Upper lobe of right lung (tissue), 1 donor: Measurements from ENCODE around the gene CSF3R. TPM values are rescaled to one million over a fixed set of nuclear protein-coding genes. Genes with fewer than 3 reads are reported as not detected.
A peak's percentile ranks its signal among the peaks of the same experiment; 100 is the strongest.

Experiments used
- ATAC-seq: fragments of 200-7000 bp; cut with Tn5 transposase; one replicate; pipeline ENCODE4 v1.9.1; 2020; ENCODE audit warnings: mild to moderate bottlenecking, moderate library complexity
- DNase-seq: peaks from one replicate; pipeline ENCODE4 v3.0.0-alpha.2; 2020
- H3K27ac ChIP-seq: fragments of 200-600 bp; one replicate; pipeline ENCODE4 v1.8.0; 2022
- H3K27me3 ChIP-seq: fragments of 200-600 bp; one replicate; pipeline ENCODE4 v1.8.0; 2022; ENCODE audit warnings: mild to moderate bottlenecking
- H3K36me3 ChIP-seq: fragments of 200-600 bp; one replicate; pipeline ENCODE4 v1.8.0; 2022
- H3K4me1 ChIP-seq: fragments of 200-600 bp; one replicate; pipeline ENCODE4 v1.8.0; 2022
- H3K4me3 ChIP-seq: fragments of 200-600 bp; one replicate; pipeline ENCODE4 v1.8.0; 2022; ENCODE audit warnings: mild to moderate bottlenecking
- H3K9me3 ChIP-seq: fragments of 200-600 bp; one replicate; pipeline ENCODE4 v1.8.0; 2022
- CTCF ChIP-seq: fragments of 200-600 bp; IDR thresholded peaks from one replicate; pipeline ENCODE4 v1.8.0; 2022; ENCODE audit warnings: antibody characterized with exemption
- intact Hi-C: fragments of 100-400 bp; cut with DNase I; formaldehyde crosslinking; loops from one replicate; pipeline ENCODE4 v1.11.0; 2022
- total RNA-seq: library from RNA; stranded (reverse); fragmentation: NEBNext Ultra II Directional; extraction: Animal tissue kit (Norgen Biotek cat#: 25700); gene quantifications from one replicate; pipeline ENCODE4 v1.2.1, GENCODE V29; 2021
- donor health status: DM: no; HTN: yes; CAD: no; lungs with severe emphysema.

CSF3R gene
- total RNA-seq, 1 donor from 2014 or later: 202 TPM

- Histone ChIP-seq H3K9me3 (no peaks in the 10 kb centered on the region), H3K27me3 (no peaks in the 10 kb centered on the region), H3K4me3 (no peak overlapping the region), H3K4me1 (peaks cover 18% of the 10 kb centered on the region), H3K36me3 (peaks cover 62% of the 10 kb centered on the region), H3K27ac (no peak overlapping the region)
- ATAC-seq: peak; percentile 46
- intact Hi-C loops: no loop called here
- DNase-seq: no peak
- TF ChIP-seq CTCF: no peak
Measured at GRCh38 chr1:36456391-36456928, 26.3 kb downstream of the CSF3R start.

DNA sequence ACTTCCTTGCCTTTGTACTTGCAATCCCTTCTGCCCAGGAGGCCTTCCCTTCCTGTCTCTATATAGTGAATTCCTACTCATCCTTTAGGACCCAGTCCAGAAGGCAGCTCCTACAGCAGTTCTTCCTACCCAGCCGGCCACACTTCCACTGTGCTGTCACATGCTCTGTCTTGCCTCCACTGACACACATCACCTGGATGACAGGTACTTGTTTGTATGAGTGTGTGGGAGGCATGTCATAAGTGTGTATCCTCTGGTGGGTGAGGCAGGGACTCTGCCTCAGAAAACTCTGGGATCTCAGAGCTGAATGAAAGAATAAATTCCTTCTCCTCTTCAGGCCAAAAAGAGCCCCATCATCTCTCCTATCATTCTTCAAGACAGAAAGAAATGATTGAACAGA, 27.3 kb downstream of the CSF3R start:
- no peak for TF ChIP-seq CTCF
- peaks cover 18% of the 10 kb centered on the region for H3K4me1 ChIP-seq
- no peak overlapping the region for H3K27ac ChIP-seq
- H3K27me3 ChIP-seq: no peaks in the 10 kb centered on the region
- ATAC-seq (no peak), DNase-seq (no peak)
- no peak overlapping the region for H3K4me3 ChIP-seq
- intact Hi-C loops: no loop called here
- peaks cover 52% of the 10 kb centered on the region for H3K36me3 ChIP-seq
- H3K9me3 ChIP-seq: no peaks in the 10 kb centered on the region

GRCh38 chr1:36453600-36454388, 28.9 kb downstream of the CSF3R start:
- DNase-seq: no peak
- peaks cover 36% of the 10 kb centered on the region for H3K36me3 ChIP-seq
- intact Hi-C loops: no loop called here
- H3K27me3 ChIP-seq: no peaks in the 10 kb centered on the region
- no peaks in the 10 kb centered on the region for H3K9me3 ChIP-seq
- no peak for ATAC-seq
- peaks cover 18% of the 10 kb centered on the region for H3K4me1 ChIP-seq
- H3K4me3 ChIP-seq: no peak overlapping the region
- H3K27ac ChIP-seq: no peak overlapping the region
- no peak for TF ChIP-seq CTCF

- peaks cover 36% of the 10 kb centered on the region for H3K36me3 ChIP-seq
Measured at GRCh38 chr1:36453051-36453450, 29.7 kb downstream of the CSF3R start.

DNA sequence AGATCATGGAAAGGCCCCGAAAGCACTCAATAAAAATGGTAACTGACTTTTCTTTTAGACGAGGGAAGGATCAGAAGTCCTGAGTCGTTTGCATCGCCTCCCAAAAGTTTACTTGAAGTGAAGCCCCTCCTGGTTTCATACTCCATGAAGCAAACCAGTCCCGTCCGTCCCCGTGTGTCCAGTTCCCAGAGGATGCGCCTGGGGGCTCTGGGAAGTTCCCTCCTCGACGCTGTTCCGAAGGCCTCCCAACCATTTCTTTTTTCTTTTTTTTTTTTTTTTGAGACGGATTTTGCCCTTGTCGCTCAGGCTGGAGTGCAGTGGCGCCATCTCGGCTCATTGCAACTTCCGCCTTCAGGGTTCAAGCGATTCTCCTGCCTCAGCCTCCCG, 31.8 kb downstream of the CSF3R start:
- peaks cover 5% of the 10 kb centered on the region for H3K4me1 ChIP-seq
- ATAC-seq: no peak
- peak overlapping the region; percentile 62 for H3K4me3 ChIP-seq
- peak overlapping the region; percentile 95 for H3K27ac ChIP-seq
- intact Hi-C loops: no loop called here
- TF ChIP-seq CTCF: no peak
- H3K36me3 ChIP-seq: peaks cover 17% of the 10 kb centered on the region
- H3K9me3 ChIP-seq: no peaks in the 10 kb centered on the region
- no peaks in the 10 kb centered on the region for H3K27me3 ChIP-seq
- DNase-seq: no peak

More at GRCh38 chr1:36453051-36453450, 29.7 kb downstream of the CSF3R start:
- no peak for TF ChIP-seq CTCF
- no peak overlapping the region for H3K27ac ChIP-seq
- DNase-seq (no peak), ATAC-seq (no peak)
- H3K9me3 ChIP-seq: no peaks in the 10 kb centered on the region
- no peaks in the 10 kb centered on the region for H3K27me3 ChIP-seq
- H3K4me3 ChIP-seq: no peak overlapping the region
- intact Hi-C loops: no loop called here
- peaks cover 13% of the 10 kb centered on the region for H3K4me1 ChIP-seq
